H9 (cell line): ENCODE results near the gene BRMS1. TPM values are rescaled to one million over a fixed set of nuclear protein-coding genes. Genes with fewer than 3 reads are reported as not detected.

Source experiments
- DNase-seq: peaks from one replicate; pipeline ENCODE4 v3.0.0-alpha.2; 2017
- H2AFZ ChIP-seq: one replicate; pipeline ENCODE4 v1.6.1; 2013; ENCODE audit warnings: mild to moderate bottlenecking, low read length, control low read depth, moderate library complexity
- H2AK5ac ChIP-seq: 2 replicates; pipeline ENCODE4 v1.6.1; 2013; ENCODE audit warnings: low read length, control low read depth, mixed read lengths; ENCODE audit not compliant: insufficient read length
- H2BK120ac ChIP-seq: one replicate; pipeline ENCODE4 v1.6.1; 2013; ENCODE audit warnings: low read depth, mild to moderate bottlenecking, low read length, control low read depth, inconsistent platforms; ENCODE audit not compliant: poor library complexity, severe bottlenecking
- H2BK12ac ChIP-seq: 2 replicates; pipeline ENCODE4 v1.6.1; 2013; ENCODE audit warnings: low read length, control low read depth, mixed read lengths, low read depth; ENCODE audit not compliant: insufficient read length
- H2BK15ac ChIP-seq: 2 replicates; pipeline ENCODE4 v1.6.1; 2013; ENCODE audit warnings: low read depth, low read length, control low read depth
- H2BK20ac ChIP-seq: one replicate; pipeline ENCODE4 v1.6.1; 2013; ENCODE audit warnings: low read depth, mild to moderate bottlenecking, low read length, control low read depth, inconsistent platforms; ENCODE audit not compliant: poor library complexity, severe bottlenecking
- H2BK5ac ChIP-seq: 2 replicates; pipeline ENCODE4 v1.6.1; 2013; ENCODE audit warnings: low read length, control low read depth, mixed read lengths; ENCODE audit not compliant: insufficient read length
- H3K14ac ChIP-seq: 2 replicates; pipeline ENCODE4 v1.6.1; 2013; ENCODE audit warnings: low read length, control low read depth; ENCODE audit not compliant: insufficient read depth
- H3K18ac ChIP-seq: 2 replicates; pipeline ENCODE4 v1.6.1; 2013; ENCODE audit warnings: low read depth, mild to moderate bottlenecking, mixed read lengths, low read length, control low read depth; ENCODE audit not compliant: insufficient read length
- H3K23ac ChIP-seq: 2 replicates; pipeline ENCODE4 v1.6.1; 2013; ENCODE audit warnings: low read length, control low read depth, mixed read lengths, low read depth; ENCODE audit not compliant: insufficient read length
- H3K23me2 ChIP-seq: 2 replicates; pipeline ENCODE4 v1.6.1; 2013; ENCODE audit warnings: low read depth, mild to moderate bottlenecking, mixed read lengths, low read length, control low read depth; ENCODE audit not compliant: insufficient read length, poor library complexity, severe bottlenecking
- H3K27ac ChIP-seq: 2 replicates; pipeline ENCODE4 v1.5.1; 2013; ENCODE audit warnings: low read length, control low read depth, mixed read lengths, low read depth; ENCODE audit not compliant: insufficient read length
- H3K27me3 ChIP-seq: 2 replicates; pipeline ENCODE4 v1.6.1; 2013; ENCODE audit warnings: low read length, control low read depth, inconsistent platforms; ENCODE audit not compliant: insufficient read depth
- H3K4ac ChIP-seq: 2 replicates; pipeline ENCODE4 v1.6.1; 2013; ENCODE audit warnings: low read depth, mild to moderate bottlenecking, control low read depth, inconsistent platforms, low read length, moderate library complexity
- H3K4me1 ChIP-seq: 2 replicates; pipeline ENCODE4 v1.6.1; 2013; ENCODE audit warnings: low read length, control low read depth, inconsistent platforms; ENCODE audit not compliant: insufficient read depth
- H3K4me2 ChIP-seq: 2 replicates; pipeline ENCODE4 v1.6.1; 2013; ENCODE audit warnings: low read length, control low read depth, mixed read lengths; ENCODE audit not compliant: insufficient read length, insufficient read depth
- H3K56ac ChIP-seq: 2 replicates; pipeline ENCODE4 v1.6.1; 2013; ENCODE audit warnings: low read depth, mild to moderate bottlenecking, mixed read lengths, low read length, control low read depth; ENCODE audit not compliant: insufficient read length
- H3K79me1 ChIP-seq: 2 replicates; pipeline ENCODE4 v1.6.1; 2013; ENCODE audit warnings: low read depth, mild to moderate bottlenecking, moderate library complexity, low read length, control low read depth, inconsistent platforms; ENCODE audit not compliant: insufficient read depth, poor library complexity, severe bottlenecking
- H3K79me2 ChIP-seq: 2 replicates; pipeline ENCODE4 v1.6.1; 2013; ENCODE audit warnings: low read length, control low read depth, inconsistent platforms; ENCODE audit not compliant: insufficient read depth
- H3K9ac ChIP-seq: 2 replicates; pipeline ENCODE4 v1.6.1; 2013; ENCODE audit warnings: low read length, control low read depth, mixed read lengths; ENCODE audit not compliant: insufficient read length; ENCODE audit errors: extremely low read depth
- H3K9me3 ChIP-seq: one replicate; pipeline ENCODE4 v1.6.1; 2013; ENCODE audit warnings: low read depth, low read length, inconsistent platforms; ENCODE audit not compliant: control insufficient read depth
- H3T11ph ChIP-seq: one replicate; pipeline ENCODE4 v1.6.1; 2013; ENCODE audit warnings: mild to moderate bottlenecking, low read length, control low read depth, inconsistent platforms
- H4K20me1 ChIP-seq: one replicate; pipeline ENCODE4 v1.6.1; 2013; ENCODE audit not compliant: control insufficient read depth, insufficient read length, insufficient read depth
- H4K5ac ChIP-seq: 2 replicates; pipeline ENCODE4 v1.6.1; 2013; ENCODE audit warnings: low read depth, mild to moderate bottlenecking, mixed read lengths, low read length, control low read depth; ENCODE audit not compliant: insufficient read length
- H4K8ac ChIP-seq: replicated peaks from 2 replicates; pipeline ENCODE4 v1.6.1; 2013; ENCODE audit warnings: low read length, control low read depth, mixed read lengths, low read depth; ENCODE audit not compliant: insufficient read length
- H4K91ac ChIP-seq: 2 replicates; pipeline ENCODE4 v1.6.1; 2013; ENCODE audit warnings: low read depth, mild to moderate bottlenecking, moderate library complexity, mixed read lengths, low read length, control low read depth; ENCODE audit not compliant: insufficient read length
- H3K27ac Mint-ChIP-seq, 3 experiments: 2 replicates in 2 of 3; 3 replicates in 1 of 3; pipeline ENCODE4 v1.8.0; 2020 to 2021; ENCODE audit warnings: mixed read lengths in 3 of 3, mild to moderate bottlenecking in 1 of 3, moderate library complexity in 1 of 3
- H3K27me3 Mint-ChIP-seq: 2 replicates; pipeline ENCODE4 v1.8.0; 2021; ENCODE audit warnings: low read depth, mild to moderate bottlenecking, moderate library complexity, mixed read lengths
- H3K36me3 Mint-ChIP-seq, 3 experiments: 2 replicates in 2 of 3; 3 replicates in 1 of 3; pipeline ENCODE4 v1.8.0; 2020 to 2021; ENCODE audit warnings: low read depth in 3 of 3, mixed read lengths in 3 of 3; ENCODE audit not compliant: insufficient read depth in 1 of 3
- H3K4me1 Mint-ChIP-seq, 2 experiments: 2 replicates each; pipeline ENCODE4 v1.8.0; 2020; ENCODE audit warnings: mixed read lengths in 2 of 2
- H3K4me3 Mint-ChIP-seq, 2 experiments: 2 replicates in 1 of 2; 3 replicates in 1 of 2; pipeline ENCODE4 v1.8.0; 2020 to 2021; ENCODE audit warnings: mild to moderate bottlenecking in 2 of 2, mixed read lengths in 2 of 2, moderate library complexity in 1 of 2
- H3K9me3 Mint-ChIP-seq, 2 experiments: 2 replicates in 1 of 2; 3 replicates in 1 of 2; pipeline ENCODE4 v1.8.0; 2020; ENCODE audit warnings: mild to moderate bottlenecking in 2 of 2, mixed read lengths in 2 of 2, moderate library complexity in 1 of 2
- WGBS: extraction: QIAGEN DNeasy Blood & Tissue Kit; methylation state at CpG from one replicate; pipeline ENCODE4 v1.1.7; 2013; ENCODE audit warnings: missing lambda C conversion rate, low lambda C conversion rate, mixed read lengths; ENCODE audit not compliant: insufficient read length; ENCODE audit errors: extremely low coverage; 5-methylcytosine and 5-hydroxymethylcytosine counted together
- total RNA-seq: library from RNA; stranded (reverse); gene quantifications from 2 replicates; pipeline ENCODE4 v1.2.1, GENCODE V29; 2021
- TF ChIP-seq, protein P1 (sequence below): fragments of 200-600 bp; sonication (generic); conservative IDR thresholded peaks from 3 replicates; pipeline ENCODE4 v1.8.0; 2021; ENCODE audit warnings: antibody characterized with exemption, mild to moderate bottlenecking

BRMS1 gene
- total RNA-seq, 1 experiment from 2014 or later = 50.1 TPM

- Histone ChIP-seq H3K27me3 (no peaks in the 10 kb centered on the region), H4K20me1 (no peaks in the 10 kb centered on the region), H3K56ac (no peak overlapping the region), H3T11ph (no peak overlapping the region), H2BK5ac (no peak overlapping the region), H2BK15ac (no peak overlapping the region), H3K79me1 (no peaks in the 10 kb centered on the region), H4K8ac (no peak overlapping the region), H4K5ac (no peak overlapping the region), H3K23ac (no peak overlapping the region), H3K27ac (no peak overlapping the region), H2AK5ac (no peak overlapping the region), H3K79me2 (no peaks in the 10 kb centered on the region), H3K4ac (no peak overlapping the region), H2BK12ac (no peak overlapping the region), H2BK120ac (no peak overlapping the region), H3K18ac (peak overlapping the region; percentile 69), H2AFZ (no peak overlapping the region), H3K4me2 (peak overlapping the region; percentile 7), H4K91ac (no peak overlapping the region), H3K4me1 (peaks cover 2% of the 10 kb centered on the region; the same call in 1 of the 2 replicates), H3K9me3 (no peaks in the 10 kb centered on the region), H3K14ac (no peak overlapping the region; the same call in 1 of the 2 replicates), H2BK20ac (no peak overlapping the region), H3K9ac (no peak overlapping the region), H3K23me2 (peaks cover 2% of the 10 kb centered on the region)
- Mint-ChIP-seq H3K36me3 (peaks cover 8 to 18% (median 16%) of the 10 kb centered on the region in 3 experiments), H3K4me3 (peak overlapping the region; percentile 42 to 69; a peak in 3 of 5 replicates), H3K27ac (peak overlapping the region in 2 of 3 experiments; percentile 70 to 83; a peak in 1 of 7 replicates), H3K27me3 (peaks cover 29% of the 10 kb centered on the region), H3K4me1 (peaks cover 23 to 31% of the 10 kb centered on the region in 2 experiments), H3K9me3 (peaks cover 14 to 20% of the 10 kb centered on the region in 2 experiments)
- peak; percentile 66 for DNase-seq
- no CpG with 5 or more reads among the region's 16 CpGs for whole genome bisulfite sequencing
- TF ChIP-seq, protein P1, sequence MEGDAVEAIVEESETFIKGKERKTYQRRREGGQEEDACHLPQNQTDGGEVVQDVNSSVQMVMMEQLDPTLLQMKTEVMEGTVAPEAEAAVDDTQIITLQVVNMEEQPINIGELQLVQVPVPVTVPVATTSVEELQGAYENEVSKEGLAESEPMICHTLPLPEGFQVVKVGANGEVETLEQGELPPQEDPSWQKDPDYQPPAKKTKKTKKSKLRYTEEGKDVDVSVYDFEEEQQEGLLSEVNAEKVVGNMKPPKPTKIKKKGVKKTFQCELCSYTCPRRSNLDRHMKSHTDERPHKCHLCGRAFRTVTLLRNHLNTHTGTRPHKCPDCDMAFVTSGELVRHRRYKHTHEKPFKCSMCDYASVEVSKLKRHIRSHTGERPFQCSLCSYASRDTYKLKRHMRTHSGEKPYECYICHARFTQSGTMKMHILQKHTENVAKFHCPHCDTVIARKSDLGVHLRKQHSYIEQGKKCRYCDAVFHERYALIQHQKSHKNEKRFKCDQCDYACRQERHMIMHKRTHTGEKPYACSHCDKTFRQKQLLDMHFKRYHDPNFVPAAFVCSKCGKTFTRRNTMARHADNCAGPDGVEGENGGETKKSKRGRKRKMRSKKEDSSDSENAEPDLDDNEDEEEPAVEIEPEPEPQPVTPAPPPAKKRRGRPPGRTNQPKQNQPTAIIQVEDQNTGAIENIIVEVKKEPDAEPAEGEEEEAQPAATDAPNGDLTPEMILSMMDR = no peak
Measured at GRCh38 chr11:66317723-66318599, 26.9 kb downstream of the BRMS1 start.
